ENCODE results near the gene GGA1.

GRCh38 chr22:37568012-37568411, 40.6 kb upstream of the GGA1 start:
- TF ChIP-seq CTCF (IDR thresholded peaks at IDR 0.05) (no peak), POLR2A (IDR thresholded peaks at IDR 0.05) (no peak)

Measured in thyroid gland (tissue), 4 donors.